ENCODE data around the gene PHACTR3.

DNA sequence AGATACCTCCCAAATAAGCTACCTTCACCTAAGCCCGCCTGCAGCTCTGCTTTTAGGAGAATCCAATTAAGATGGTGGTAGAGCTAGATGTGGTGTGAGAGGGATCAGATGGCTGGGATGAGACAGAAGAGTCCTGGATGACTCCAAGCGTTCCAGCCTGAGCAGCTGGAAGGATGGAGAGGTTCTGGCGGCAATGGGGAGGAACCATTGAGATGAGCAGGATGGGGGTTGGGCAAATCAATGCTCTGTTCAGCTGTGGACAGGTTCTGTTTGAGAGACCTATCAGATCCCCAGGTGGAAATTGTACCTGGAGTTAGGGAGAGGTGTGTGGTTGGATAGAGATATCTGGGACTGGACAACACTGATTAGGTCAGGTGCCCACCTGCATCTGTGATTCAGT is 23.0 kb downstream of the PHACTR3 start:
- TF ChIP-seq, protein P1, sequence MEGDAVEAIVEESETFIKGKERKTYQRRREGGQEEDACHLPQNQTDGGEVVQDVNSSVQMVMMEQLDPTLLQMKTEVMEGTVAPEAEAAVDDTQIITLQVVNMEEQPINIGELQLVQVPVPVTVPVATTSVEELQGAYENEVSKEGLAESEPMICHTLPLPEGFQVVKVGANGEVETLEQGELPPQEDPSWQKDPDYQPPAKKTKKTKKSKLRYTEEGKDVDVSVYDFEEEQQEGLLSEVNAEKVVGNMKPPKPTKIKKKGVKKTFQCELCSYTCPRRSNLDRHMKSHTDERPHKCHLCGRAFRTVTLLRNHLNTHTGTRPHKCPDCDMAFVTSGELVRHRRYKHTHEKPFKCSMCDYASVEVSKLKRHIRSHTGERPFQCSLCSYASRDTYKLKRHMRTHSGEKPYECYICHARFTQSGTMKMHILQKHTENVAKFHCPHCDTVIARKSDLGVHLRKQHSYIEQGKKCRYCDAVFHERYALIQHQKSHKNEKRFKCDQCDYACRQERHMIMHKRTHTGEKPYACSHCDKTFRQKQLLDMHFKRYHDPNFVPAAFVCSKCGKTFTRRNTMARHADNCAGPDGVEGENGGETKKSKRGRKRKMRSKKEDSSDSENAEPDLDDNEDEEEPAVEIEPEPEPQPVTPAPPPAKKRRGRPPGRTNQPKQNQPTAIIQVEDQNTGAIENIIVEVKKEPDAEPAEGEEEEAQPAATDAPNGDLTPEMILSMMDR (IDR thresholded peaks at IDR 0.05), result no peak
- TF ChIP-seq EZH2 (IDR thresholded peaks at IDR 0.05), result no peak

Data from neural progenitor cell (in vitro differentiated cells).